ENCODE measurements around the gene ITGB6. TPM values are rescaled to one million over a fixed set of nuclear protein-coding genes. Genes with fewer than 3 reads are reported as not detected.

ITGB6 gene
- total RNA-seq, 4 donors from 2014 or later = 11.1 to 17.2 (median 13.4) TPM

- intact Hi-C loops (cut with DNase I) = no loop called here
Measured at GRCh38 chr2:160167089-160167740, 32.9 kb downstream of the ITGB6 start.

DNA sequence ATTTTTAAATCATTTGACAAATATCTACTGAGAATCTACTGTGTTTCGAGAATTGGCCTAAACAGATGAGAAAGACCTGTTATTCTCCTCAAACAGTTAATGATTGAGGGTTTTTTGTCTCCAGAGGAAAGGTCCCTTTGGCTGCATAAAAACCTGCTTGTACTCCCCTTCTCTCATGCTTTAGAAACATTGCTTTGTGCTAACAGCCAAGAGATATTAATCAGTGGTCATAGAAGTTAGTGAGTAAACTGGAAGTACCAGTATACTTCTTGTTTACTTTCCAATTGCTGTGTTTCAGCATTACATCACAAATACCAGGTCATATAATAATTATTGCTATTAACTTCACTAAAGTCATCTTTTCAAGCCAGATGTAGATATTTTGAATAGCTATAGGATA, 34.1 kb downstream of the ITGB6 start:
- TF ChIP-seq POLR2A (IDR thresholded peaks at IDR 0.05) (no peak), CTCF (IDR thresholded peaks at IDR 0.05) (no peak)
- Histone ChIP-seq H3K4me1 (no peaks in the 10 kb centered on the region), H3K9me3 (no peaks in the 10 kb centered on the region), H3K36me3 (no peaks in the 10 kb centered on the region), H3K4me3 (replicated peaks in 1 of 3) (no peak overlapping the region), H3K27me3 (no peaks in the 10 kb centered on the region), H3K27ac (no peak overlapping the region)
- WGBS, 2 donors = 100% methylated on average over 1 of the region's 1 CpG
- intact Hi-C loops (cut with DNase I) = no loop called here
- no peak for DNase-seq

More at GRCh38 chr2:160167089-160167740, 32.9 kb downstream of the ITGB6 start:
- 90 to 91% methylated on average over 12 of the region's 12 CpGs for WGBS, 2 donors
- Histone ChIP-seq H3K36me3 (no peaks in the 10 kb centered on the region), H3K27ac (no peak overlapping the region), H3K9me3 (no peaks in the 10 kb centered on the region), H3K4me3 (replicated peaks in 1 of 3) (no peak overlapping the region), H3K27me3 (no peaks in the 10 kb centered on the region), H3K4me1 (peaks cover 0 to 5% of the 10 kb centered on the region in 2 donors)
- no peak for DNase-seq
- TF ChIP-seq CTCF (IDR thresholded peaks at IDR 0.05) = no peak

DNA sequence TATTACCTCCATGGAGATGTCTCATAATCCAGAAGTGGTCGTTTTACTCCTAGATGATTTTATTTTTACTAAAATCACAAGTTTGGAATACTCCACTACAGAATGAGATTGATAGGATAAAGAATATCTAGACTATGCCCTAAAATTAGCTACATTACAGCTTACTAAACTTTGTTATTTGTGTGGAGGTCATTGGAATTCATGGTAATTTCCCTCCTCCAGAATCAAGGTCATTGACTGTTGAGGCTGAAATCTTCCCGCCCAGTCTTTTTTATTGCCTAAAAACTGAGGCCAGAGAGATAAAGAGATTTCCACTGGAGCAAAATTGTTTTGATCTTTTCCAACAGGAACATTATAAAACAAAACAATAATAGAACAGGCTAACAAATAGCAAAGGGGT, 35.0 kb downstream of the ITGB6 start:
- no peaks in the 10 kb centered on the region for H3K36me3 ChIP-seq
- WGBS, 2 donors = 79 to 80% methylated on average over 2 of the region's 2 CpGs
- H3K4me3 ChIP-seq (replicated peaks in 1 of 3) = no peak overlapping the region
- TF ChIP-seq CTCF (IDR thresholded peaks at IDR 0.05) (no peak), POLR2A (IDR thresholded peaks at IDR 0.05) (no peak)
- no peak overlapping the region for H3K27ac ChIP-seq
- DNase-seq = no peak
- H3K27me3 ChIP-seq = no peaks in the 10 kb centered on the region
- intact Hi-C loops (cut with DNase I) = no loop called here
- no peaks in the 10 kb centered on the region for H3K4me1 ChIP-seq
- H3K9me3 ChIP-seq = no peaks in the 10 kb centered on the region

DNA sequence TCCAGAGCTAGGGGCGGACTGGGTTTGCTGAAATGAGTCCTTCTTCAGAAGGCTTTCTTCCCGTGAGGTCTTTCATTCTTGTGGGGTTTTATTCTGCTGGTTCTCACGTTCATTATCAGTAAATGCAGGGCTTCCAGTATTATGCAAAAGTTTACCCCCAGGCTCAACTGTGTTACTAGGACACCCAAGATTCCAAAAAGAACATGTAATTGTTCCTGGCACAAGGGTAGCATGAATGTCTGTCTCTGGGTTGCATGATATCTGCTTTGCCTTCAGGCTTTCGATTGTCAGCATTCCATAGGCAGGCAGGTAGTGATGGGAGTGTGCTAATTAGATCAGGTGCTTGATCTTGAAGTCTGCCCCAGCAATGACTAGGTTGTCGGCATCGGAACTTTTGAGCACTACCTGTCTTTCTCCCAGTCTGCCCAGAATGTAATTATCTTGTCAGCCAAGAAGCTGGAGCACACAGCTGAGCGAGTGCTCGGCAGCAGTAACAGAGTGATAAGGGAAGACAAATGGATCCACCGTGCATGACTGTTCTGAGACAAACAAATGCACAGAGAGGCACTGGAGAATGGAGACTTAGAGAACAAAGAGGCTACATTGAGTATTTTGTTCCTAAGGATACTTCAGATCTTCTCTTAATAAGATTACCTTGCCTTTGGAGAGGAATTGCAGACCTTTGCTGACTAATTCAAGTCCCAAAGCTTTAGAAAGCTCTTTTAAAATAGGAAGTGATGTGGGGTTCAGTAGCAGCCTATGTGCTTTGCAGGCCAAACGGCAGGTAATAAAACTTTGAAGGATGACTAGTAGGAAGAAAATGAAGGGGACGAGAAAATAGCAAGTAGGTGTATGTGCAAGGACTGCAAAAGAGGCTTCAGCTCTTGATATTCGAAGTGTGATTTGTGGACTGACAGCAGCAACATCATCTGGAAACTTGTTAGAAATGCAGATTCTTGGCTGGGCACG, 41.9 kb downstream of the ITGB6 start:
- TF ChIP-seq POLR2A (IDR thresholded peaks at IDR 0.05) = no peak
- TF ChIP-seq CTCF (IDR thresholded peaks at IDR 0.05) = no peak
- no peak for DNase-seq
- intact Hi-C loops (cut with DNase I) = no loop called here
- no peaks in the 10 kb centered on the region for H3K4me1 ChIP-seq
- H3K36me3 ChIP-seq = no peaks in the 10 kb centered on the region
- 68 to 78% methylated on average over 13 of the region's 13 CpGs for WGBS, 2 donors
- no peaks in the 10 kb centered on the region for H3K9me3 ChIP-seq
- H3K27me3 ChIP-seq = no peaks in the 10 kb centered on the region
- no peak overlapping the region for H3K27ac ChIP-seq
- H3K4me3 ChIP-seq (replicated peaks in 1 of 3) = no peak overlapping the region

DNA sequence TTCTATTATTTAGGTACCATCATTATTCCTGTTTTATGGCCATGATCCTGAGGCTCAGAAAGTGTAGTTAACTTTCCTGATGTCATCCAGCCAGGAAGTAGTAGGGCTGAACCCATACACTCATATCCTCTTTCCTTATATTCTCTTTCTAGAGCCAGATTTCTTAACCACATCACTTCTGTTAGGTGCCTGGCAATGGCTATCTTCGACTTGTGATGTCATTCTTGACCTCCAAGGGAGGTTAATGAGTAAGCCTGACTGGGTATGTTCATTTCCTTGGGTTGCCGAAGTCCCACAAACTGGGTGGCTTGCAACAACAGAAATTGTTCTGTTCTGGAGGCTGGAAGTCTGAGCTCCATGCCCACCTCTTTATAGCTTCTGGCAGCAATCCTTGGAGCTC, 43.4 kb downstream of the ITGB6 start:
- 84 to 88% methylated on average over 2 of the region's 2 CpGs for WGBS, 2 donors
- H3K36me3 ChIP-seq = no peaks in the 10 kb centered on the region
- no peak overlapping the region for H3K27ac ChIP-seq
- H3K27me3 ChIP-seq = no peaks in the 10 kb centered on the region
- no peaks in the 10 kb centered on the region for H3K4me1 ChIP-seq
- H3K9me3 ChIP-seq = no peaks in the 10 kb centered on the region
- intact Hi-C loops (cut with DNase I) = no loop called here
- TF ChIP-seq CTCF (IDR thresholded peaks at IDR 0.05) (no peak), POLR2A (IDR thresholded peaks at IDR 0.05) (no peak)
- no peak for DNase-seq
- H3K4me3 ChIP-seq (replicated peaks in 1 of 3) = no peak overlapping the region

Data from thyroid gland (tissue), 4 donors.